ENCODE results near the gene KCNT2.
"Not testable (repeated sequence)": the region's sequence is repeated elsewhere in the genome, so short reads cannot be mapped to it uniquely, and the experiment has no call there.

The KCNT2 gene

GRCh38 chr1:196510451-196510850, 97.8 kb downstream of the KCNT2 start:
- no peak for DNase-seq

GRCh38 chr1:196504224-196504623, 104.0 kb downstream of the KCNT2 start:
- not testable (repeated sequence) for DNase-seq

GRCh38 chr1:196502437-196502836, 105.8 kb downstream of the KCNT2 start:
- DNase-seq, result no peak

GRCh38 chr1:196501760-196502428, 106.3 kb downstream of the KCNT2 start:
- no peak for DNase-seq

GRCh38 chr1:196497817-196498216, 110.4 kb downstream of the KCNT2 start:
- no peak for DNase-seq

GRCh38 chr1:196494766-196495165, 113.5 kb downstream of the KCNT2 start:
- DNase-seq, result no peak

GRCh38 chr1:196493881-196494280, 114.4 kb downstream of the KCNT2 start:
- DNase-seq, result no peak

GRCh38 chr1:196488579-196488978, 119.7 kb downstream of the KCNT2 start:
- DNase-seq, result no peak

- no peak for DNase-seq
These were observed 121.9 kb downstream of the KCNT2 start for GRCh38 chr1:196486346-196486745.

GRCh38 chr1:196481616-196482015, 126.6 kb downstream of the KCNT2 start:
- no peak for DNase-seq

- DNase-seq, result no peak
These were observed 131.0 kb downstream of the KCNT2 start for GRCh38 chr1:196477262-196477661.

GRCh38 chr1:196467230-196467925, 140.9 kb downstream of the KCNT2 start:
- DNase-seq, result no peak

- DNase-seq, result no peak
These were observed 141.6 kb downstream of the KCNT2 start for GRCh38 chr1:196466654-196467053.

- DNase-seq, result no peak
These were observed 142.1 kb downstream of the KCNT2 start for GRCh38 chr1:196466166-196466565.

GRCh38 chr1:196464480-196464941, 143.7 kb downstream of the KCNT2 start:
- DNase-seq, result no peak

GRCh38 chr1:196462086-196462485, 146.2 kb downstream of the KCNT2 start:
- no peak for DNase-seq

GRCh38 chr1:196461521-196461920, 146.7 kb downstream of the KCNT2 start:
- DNase-seq, result no peak

GRCh38 chr1:196459383-196459782, 148.9 kb downstream of the KCNT2 start:
- no peak for DNase-seq

- DNase-seq, result no peak
These were observed 153.4 kb downstream of the KCNT2 start for GRCh38 chr1:196454792-196455191.

GRCh38 chr1:196451103-196451502, 157.1 kb downstream of the KCNT2 start:
- no peak for DNase-seq

- DNase-seq, result no peak
These were observed 157.8 kb downstream of the KCNT2 start for GRCh38 chr1:196450143-196451095.

- DNase-seq, result no peak
These were observed 158.8 kb downstream of the KCNT2 start for GRCh38 chr1:196449460-196449859.

- DNase-seq, result no peak
These were observed 162.5 kb downstream of the KCNT2 start for GRCh38 chr1:196445775-196446174.
